K562 (cell line): ENCODE data around the gene GIMAP8. TPM values are rescaled to one million over a fixed set of nuclear protein-coding genes. Genes with fewer than 3 reads are reported as not detected.

Experiments
- BRD9 ChIP-seq: fragments of 450-650 bp; IDR thresholded peaks from 2 replicates; pipeline ENCODE4 v1.6.1; 2018; ENCODE audit warnings: low read depth; ENCODE audit not compliant: partially characterized antibody
- CBFB ChIP-seq: sonication (generic); formaldehyde crosslinking; IDR thresholded peaks from 2 replicates; pipeline ENCODE4 v1.4.0; 2020; ENCODE audit warnings: mild to moderate bottlenecking, missing genetic modification reagents
- CCNT2 ChIP-seq: IDR thresholded peaks from 2 replicates; pipeline ENCODE4 v1.6.1; 2011; ENCODE audit warnings: borderline replicate concordance, low read depth, mild to moderate bottlenecking, moderate library complexity, mixed read lengths, low read length; ENCODE audit not compliant: insufficient read length; ENCODE audit errors: extremely low read depth
- CTBP1 ChIP-seq: fragments of 450-650 bp; IDR thresholded peaks from 2 replicates; pipeline ENCODE4 v1.6.1; 2016; ENCODE audit warnings: borderline replicate concordance
- HNRNPLL ChIP-seq: fragments of 200-400 bp; formaldehyde crosslinking; IDR thresholded peaks from 2 replicates; pipeline ENCODE4 v1.6.1; 2017; ENCODE audit warnings: low read length, low read depth, mild to moderate bottlenecking; ENCODE audit not compliant: poor library complexity, severe bottlenecking
- JUNB ChIP-seq: fragments of 450-650 bp; formaldehyde crosslinking; conservative IDR thresholded peaks from 2 replicates; pipeline ENCODE4 v1.4.0; 2020; ENCODE audit warnings: mild to moderate bottlenecking
- KAT8 ChIP-seq: fragments of 450-650 bp; IDR thresholded peaks from 2 replicates; pipeline ENCODE4 v1.6.1; 2016; ENCODE audit warnings: low read depth, mild to moderate bottlenecking
- MTA2 ChIP-seq: fragments of 450-650 bp; IDR thresholded peaks from 2 replicates; pipeline ENCODE4 v1.6.1; 2016; ENCODE audit warnings: low read depth
- NUFIP1 ChIP-seq: fragments of 450-650 bp; IDR thresholded peaks from 2 replicates; pipeline ENCODE4 v1.6.1; 2018; ENCODE audit not compliant: partially characterized antibody
- POLR2G ChIP-seq: fragments of 200-400 bp; formaldehyde crosslinking; IDR thresholded peaks from 2 replicates; pipeline ENCODE4 v1.6.1; 2017; ENCODE audit warnings: low read depth, mild to moderate bottlenecking, antibody characterized with exemption, low read length, moderate library complexity
- SIX5 ChIP-seq, 2 experiments: IDR thresholded peaks; 2 replicates each; pipeline ENCODE4 v1.6.1; 2011; ENCODE audit warnings: low read length in 2 of 2, borderline replicate concordance in 1 of 2, low read depth in 1 of 2, mild to moderate bottlenecking in 1 of 2, moderate library complexity in 1 of 2; ENCODE audit not compliant: insufficient read depth in 1 of 2
- TAF7 ChIP-seq: fragments of 450-650 bp; IDR thresholded peaks from 2 replicates; pipeline ENCODE4 v1.6.1; 2016; ENCODE audit warnings: missing genetic modification characterization, missing compliant biosample characterization
- TSC22D4 ChIP-seq: fragments of 450-650 bp; IDR thresholded peaks from 2 replicates; pipeline ENCODE4 v1.6.1; 2016; ENCODE audit warnings: missing genetic modification characterization, missing biosample characterization, control low read depth
- ZNF41 ChIP-seq: fragments of 250-450 bp; sonication (Bioruptor Pico); conservative IDR thresholded peaks from 2 replicates; pipeline ENCODE4 v1.4.0; 2020; ENCODE audit warnings: mild to moderate bottlenecking
- ZNF436 ChIP-seq: fragments of 250-450, 450-650 bp; sonication (Bioruptor Pico); formaldehyde crosslinking; IDR thresholded peaks from 2 replicates; pipeline ENCODE4 v1.7.0; 2020; ENCODE audit warnings: mild to moderate bottlenecking
- ZNF586 ChIP-seq: fragments of 450-650 bp; formaldehyde crosslinking; conservative IDR thresholded peaks from 2 replicates; pipeline ENCODE4 v1.4.0; 2020; ENCODE audit warnings: mild to moderate bottlenecking, moderate library complexity
- polyA plus RNA-seq, 8 experiments: library from polyadenylated mRNA; depleted of rRNA in 4 of 8; stranded (reverse) in 5 of 8; unstranded in 3 of 8; fragments of >200 nt; fragmentation: Nextera tagmentation in 2 of 8; fragmentation: Illumina TruSeq in 1 of 8; extraction: Ambion mirVana in 2 of 8; extraction: Trizol in 1 of 8; gene quantifications; 2 replicates each; pipeline versions ENCODE4 v1.2.1 to v1.2.3, GENCODE V29; 2011 to 2014; ENCODE audit warnings: inconsistent platforms in 1 of 8, missing spikeins in 1 of 8
- total RNA-seq, 7 experiments: library from RNA; depleted of rRNA in 6 of 7; stranded (reverse); fragments of >200 nt in 6 of 7; fragmentation: Illumina TruSeq in 2 of 7; extraction: Trizol in 2 of 7; gene quantifications; 2 replicates each; pipeline versions ENCODE4 v1.2.1 to v1.2.3, GENCODE V29; 2011 to 2021; ENCODE audit warnings: low replicate concordance in 1 of 7
- TF ChIP-seq, protein P1 (sequence below): sonication (generic); formaldehyde crosslinking; IDR thresholded peaks from 2 replicates; pipeline ENCODE4 v1.8.1; 2023; ENCODE audit warnings: mild to moderate bottlenecking, missing genetic modification reagents
- TF ChIP-seq, protein P2 (sequence below), 3 experiments: fragments of 200-800 bp in 1 of 3; fragments of 250-450 bp in 1 of 3; fragments of 450-650 bp in 1 of 3; sonication (Bioruptor Pico) in 1 of 3; sonication (Bioruptor generic) in 1 of 3; formaldehyde crosslinking in 1 of 3; IDR thresholded peaks; 2 replicates each; pipeline versions ENCODE4 v1.6.1 to v1.8.0; 2016 to 2022; ENCODE audit warnings: mild to moderate bottlenecking in 2 of 3, missing genetic modification characterization in 2 of 3, missing compliant biosample characterization in 1 of 3, moderate library complexity in 1 of 3
- TF ChIP-seq, protein P3 (sequence below): sonication (generic); formaldehyde crosslinking; IDR thresholded peaks from 2 replicates; pipeline ENCODE4 v1.8.0; 2022; ENCODE audit warnings: mild to moderate bottlenecking, missing genetic modification reagents

GIMAP8 gene
- total and polyA plus RNA-seq, 9 of the 15 experiments (the other 6 are each of a cell fraction or from before 2014, with no cell fraction given) = not detected

DNA sequence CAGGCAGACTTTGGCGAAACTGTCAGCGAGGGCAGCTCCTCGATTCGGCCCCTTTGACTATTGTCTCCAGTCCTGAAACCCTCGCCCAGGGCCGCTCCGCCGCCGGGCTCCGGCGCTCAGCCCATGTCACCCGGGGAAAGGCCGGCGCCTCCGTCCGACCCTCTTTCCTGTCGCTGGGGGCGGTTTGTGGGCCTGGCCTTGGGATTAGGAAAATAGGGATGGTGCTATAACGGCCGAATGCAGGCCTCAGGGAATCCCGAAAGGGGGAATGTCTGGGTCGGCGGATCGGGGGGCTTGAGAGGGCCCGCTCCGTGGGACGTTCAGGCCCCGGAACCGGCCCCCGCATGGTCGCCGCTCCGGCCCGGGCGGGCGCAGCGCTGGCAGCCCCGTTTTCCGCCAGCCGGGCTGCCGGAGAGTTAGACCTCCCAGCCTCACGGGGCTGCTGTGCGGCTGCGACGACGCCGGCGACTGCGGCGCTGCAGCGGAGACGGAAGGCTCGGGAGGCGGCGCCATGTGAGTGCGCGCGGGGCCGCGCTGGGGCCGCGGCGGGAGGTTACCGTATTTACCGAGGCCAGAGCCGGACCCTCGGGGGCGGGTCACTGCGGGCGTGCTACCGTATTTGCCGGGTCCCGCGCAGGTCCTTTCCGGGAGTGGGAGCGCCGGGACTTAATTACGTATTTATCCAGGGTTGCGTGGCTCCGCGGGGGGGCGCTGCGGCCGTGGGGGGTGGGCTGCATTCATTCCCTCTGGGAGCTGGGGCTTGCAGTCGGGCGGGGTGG, 45.4 kb upstream of the GIMAP8 start (continued):
- TF ChIP-seq, protein P1, sequence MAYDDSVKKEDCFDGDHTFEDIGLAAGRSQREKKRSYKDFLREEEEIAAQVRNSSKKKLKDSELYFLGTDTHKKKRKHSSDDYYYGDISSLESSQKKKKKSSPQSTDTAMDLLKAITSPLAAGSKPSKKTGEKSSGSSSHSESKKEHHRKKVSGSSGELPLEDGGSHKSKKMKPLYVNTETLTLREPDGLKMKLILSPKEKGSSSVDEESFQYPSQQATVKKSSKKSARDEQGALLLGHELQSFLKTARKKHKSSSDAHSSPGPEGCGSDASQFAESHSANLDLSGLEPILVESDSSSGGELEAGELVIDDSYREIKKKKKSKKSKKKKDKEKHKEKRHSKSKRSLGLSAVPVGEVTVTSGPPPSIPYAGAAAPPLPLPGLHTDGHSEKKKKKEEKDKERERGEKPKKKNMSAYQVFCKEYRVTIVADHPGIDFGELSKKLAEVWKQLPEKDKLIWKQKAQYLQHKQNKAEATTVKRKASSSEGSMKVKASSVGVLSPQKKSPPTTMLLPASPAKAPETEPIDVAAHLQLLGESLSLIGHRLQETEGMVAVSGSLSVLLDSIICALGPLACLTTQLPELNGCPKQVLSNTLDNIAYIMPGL (CRISPR knock-in tag) = no peak
- TF ChIP-seq, protein P2, sequence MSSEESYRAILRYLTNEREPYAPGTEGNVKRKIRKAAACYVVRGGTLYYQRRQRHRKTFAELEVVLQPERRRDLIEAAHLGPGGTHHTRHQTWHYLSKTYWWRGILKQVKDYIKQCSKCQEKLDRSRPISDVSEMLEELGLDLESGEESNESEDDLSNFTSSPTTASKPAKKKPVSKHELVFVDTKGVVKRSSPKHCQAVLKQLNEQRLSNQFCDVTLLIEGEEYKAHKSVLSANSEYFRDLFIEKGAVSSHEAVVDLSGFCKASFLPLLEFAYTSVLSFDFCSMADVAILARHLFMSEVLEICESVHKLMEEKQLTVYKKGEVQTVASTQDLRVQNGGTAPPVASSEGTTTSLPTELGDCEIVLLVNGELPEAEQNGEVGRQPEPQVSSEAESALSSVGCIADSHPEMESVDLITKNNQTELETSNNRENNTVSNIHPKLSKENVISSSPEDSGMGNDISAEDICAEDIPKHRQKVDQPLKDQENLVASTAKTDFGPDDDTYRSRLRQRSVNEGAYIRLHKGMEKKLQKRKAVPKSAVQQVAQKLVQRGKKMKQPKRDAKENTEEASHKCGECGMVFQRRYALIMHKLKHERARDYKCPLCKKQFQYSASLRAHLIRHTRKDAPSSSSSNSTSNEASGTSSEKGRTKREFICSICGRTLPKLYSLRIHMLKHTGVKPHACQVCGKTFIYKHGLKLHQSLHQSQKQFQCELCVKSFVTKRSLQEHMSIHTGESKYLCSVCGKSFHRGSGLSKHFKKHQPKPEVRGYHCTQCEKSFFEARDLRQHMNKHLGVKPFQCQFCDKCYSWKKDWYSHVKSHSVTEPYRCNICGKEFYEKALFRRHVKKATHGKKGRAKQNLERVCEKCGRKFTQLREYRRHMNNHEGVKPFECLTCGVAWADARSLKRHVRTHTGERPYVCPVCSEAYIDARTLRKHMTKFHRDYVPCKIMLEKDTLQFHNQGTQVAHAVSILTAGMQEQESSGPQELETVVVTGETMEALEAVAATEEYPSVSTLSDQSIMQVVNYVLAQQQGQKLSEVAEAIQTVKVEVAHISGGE (CRISPR knock-in tag; IDR thresholded peaks at IDR 0.05) = peak in 1 of 3 experiments; percentile 76; a peak in 2 of 6 replicates
- TF ChIP-seq CCNT2 (peak; percentile 99), TSC22D4 (tag) (no peak), POLR2G (peak; percentile 98), SIX5 (IDR thresholded peaks at IDR 0.05; ENCODE audit: borderline replicate concordance in 1 of 2, insufficient read depth in 1 of 2, low read depth in 1 of 2, low read length in 2 of 2) (no peak), CBFB (CRISPR knock-in tag) (peak; percentile 24; the same call in 1 of the 2 replicates), NUFIP1 (no peak), ZNF436 (no peak), MTA2 (peak; percentile 47; the same call in 1 of the 2 replicates), TAF7 (tag) (no peak; the same call in 1 of the 2 replicates), ZNF586 (CRISPR knock-in tag) (no peak), CTBP1 (peak; percentile 98), ZNF41 (CRISPR knock-in tag) (no peak), JUNB (CRISPR knock-in tag) (no peak), KAT8 (no peak), BRD9 (no peak), HNRNPLL (peak; percentile 77)
- TF ChIP-seq, protein P3, sequence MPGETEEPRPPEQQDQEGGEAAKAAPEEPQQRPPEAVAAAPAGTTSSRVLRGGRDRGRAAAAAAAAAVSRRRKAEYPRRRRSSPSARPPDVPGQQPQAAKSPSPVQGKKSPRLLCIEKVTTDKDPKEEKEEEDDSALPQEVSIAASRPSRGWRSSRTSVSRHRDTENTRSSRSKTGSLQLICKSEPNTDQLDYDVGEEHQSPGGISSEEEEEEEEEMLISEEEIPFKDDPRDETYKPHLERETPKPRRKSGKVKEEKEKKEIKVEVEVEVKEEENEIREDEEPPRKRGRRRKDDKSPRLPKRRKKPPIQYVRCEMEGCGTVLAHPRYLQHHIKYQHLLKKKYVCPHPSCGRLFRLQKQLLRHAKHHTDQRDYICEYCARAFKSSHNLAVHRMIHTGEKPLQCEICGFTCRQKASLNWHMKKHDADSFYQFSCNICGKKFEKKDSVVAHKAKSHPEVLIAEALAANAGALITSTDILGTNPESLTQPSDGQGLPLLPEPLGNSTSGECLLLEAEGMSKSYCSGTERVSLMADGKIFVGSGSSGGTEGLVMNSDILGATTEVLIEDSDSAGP (CRISPR knock-in tag) = no peak
